Calu3 (cell line): ENCODE results near the gene SIRT7. TPM values are rescaled to one million over a fixed set of nuclear protein-coding genes. Genes with fewer than 3 reads are reported as not detected.

Experiments
- BruUV-seq: library from RNA; stranded (reverse); fragments of 400-500 nt; replicated peaks from 2 replicates; lab custom pipeline; 2021; lab: Mats Ljungman, UMichigan
- CTCF ChIA-PET: fragments of 300-600 bp; sonication (Branson Sonifier 250); formaldehyde crosslinking; loops from one replicate; lab custom pipeline; 2022; ENCODE audit warnings: antibody characterized with exemption; lab: Charles Lee
- DNase-seq: peaks from one replicate; pipeline ENCODE4 v3.0.0; 2022
- H3K27ac Mint-ChIP-seq: one replicate; pipeline ENCODE4 v1.8.0; 2022; ENCODE audit warnings: mixed read lengths; ENCODE audit not compliant: unreplicated experiment
- H3K27me3 Mint-ChIP-seq: one replicate; pipeline ENCODE4 v1.8.0; 2022; ENCODE audit warnings: mixed read lengths; ENCODE audit not compliant: unreplicated experiment
- H3K36me3 Mint-ChIP-seq: one replicate; pipeline ENCODE4 v1.8.0; 2022; ENCODE audit warnings: mild to moderate bottlenecking, moderate library complexity, mixed read lengths; ENCODE audit not compliant: insufficient read depth, unreplicated experiment
- H3K4me1 Mint-ChIP-seq: one replicate; pipeline ENCODE4 v1.8.0; 2022; ENCODE audit warnings: mild to moderate bottlenecking, low read depth, mixed read lengths; ENCODE audit not compliant: unreplicated experiment
- H3K4me3 Mint-ChIP-seq: one replicate; pipeline ENCODE4 v1.8.0; 2022; ENCODE audit warnings: mild to moderate bottlenecking, low read depth, moderate library complexity, mixed read lengths; ENCODE audit not compliant: unreplicated experiment
- H3K9me3 Mint-ChIP-seq: one replicate; pipeline ENCODE4 v1.8.0; 2022; ENCODE audit warnings: low read depth, mixed read lengths; ENCODE audit not compliant: unreplicated experiment
- intact Hi-C: fragments of 100-400 bp; cut with micrococcal nuclease; formaldehyde crosslinking; loops from one replicate; pipeline ENCODE4 v1.10.0; 2022; ENCODE audit not compliant: unreplicated experiment
- total RNA-seq: library from RNA; stranded (reverse); gene quantifications from 2 replicates; pipeline ENCODE4 v1.2.3, GENCODE V29; 2022
- TF ChIP-seq, protein P1 (sequence below): fragments of 200-600 bp; IDR thresholded peaks from one replicate; pipeline ENCODE4 v1.8.0; 2022; ENCODE audit warnings: antibody characterized with exemption; ENCODE audit not compliant: unreplicated experiment

SIRT7 gene
- total RNA-seq, 1 experiment from 2014 or later: 50.3 TPM

DNA sequence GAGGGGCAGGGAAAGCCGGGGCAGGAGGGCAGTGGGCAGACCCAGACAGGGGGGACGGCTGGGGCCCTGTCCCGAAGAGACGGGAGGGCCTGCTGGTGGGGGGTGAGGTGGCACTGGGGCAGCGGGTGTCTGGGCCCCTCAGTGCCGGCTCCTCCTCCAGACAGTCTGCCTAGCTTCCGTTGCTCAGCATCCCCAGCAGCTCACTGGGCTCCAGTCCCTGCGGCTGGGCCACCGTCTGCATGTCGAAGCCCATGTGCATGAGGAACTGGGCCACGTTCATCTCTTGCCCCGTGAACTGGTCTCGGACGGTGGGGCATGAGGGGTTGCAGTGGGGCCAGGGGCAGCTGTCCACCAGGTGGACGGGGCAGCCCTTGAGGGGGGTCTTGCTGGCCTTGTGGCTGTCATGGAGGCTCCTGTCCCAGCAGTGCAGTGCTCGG is 34.8 kb upstream of the SIRT7 start:
- no peak overlapping the region for H3K27ac Mint-ChIP-seq
- no TSS peak for BruUV-seq
- H3K27me3 Mint-ChIP-seq: peaks cover 34% of the 10 kb centered on the region
- H3K36me3 Mint-ChIP-seq: no peaks in the 10 kb centered on the region
- H3K4me3 Mint-ChIP-seq: no peak overlapping the region
- TF ChIP-seq, protein P1, sequence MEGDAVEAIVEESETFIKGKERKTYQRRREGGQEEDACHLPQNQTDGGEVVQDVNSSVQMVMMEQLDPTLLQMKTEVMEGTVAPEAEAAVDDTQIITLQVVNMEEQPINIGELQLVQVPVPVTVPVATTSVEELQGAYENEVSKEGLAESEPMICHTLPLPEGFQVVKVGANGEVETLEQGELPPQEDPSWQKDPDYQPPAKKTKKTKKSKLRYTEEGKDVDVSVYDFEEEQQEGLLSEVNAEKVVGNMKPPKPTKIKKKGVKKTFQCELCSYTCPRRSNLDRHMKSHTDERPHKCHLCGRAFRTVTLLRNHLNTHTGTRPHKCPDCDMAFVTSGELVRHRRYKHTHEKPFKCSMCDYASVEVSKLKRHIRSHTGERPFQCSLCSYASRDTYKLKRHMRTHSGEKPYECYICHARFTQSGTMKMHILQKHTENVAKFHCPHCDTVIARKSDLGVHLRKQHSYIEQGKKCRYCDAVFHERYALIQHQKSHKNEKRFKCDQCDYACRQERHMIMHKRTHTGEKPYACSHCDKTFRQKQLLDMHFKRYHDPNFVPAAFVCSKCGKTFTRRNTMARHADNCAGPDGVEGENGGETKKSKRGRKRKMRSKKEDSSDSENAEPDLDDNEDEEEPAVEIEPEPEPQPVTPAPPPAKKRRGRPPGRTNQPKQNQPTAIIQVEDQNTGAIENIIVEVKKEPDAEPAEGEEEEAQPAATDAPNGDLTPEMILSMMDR: no peak
- intact Hi-C loops: no loop called here
- H3K9me3 Mint-ChIP-seq: no peaks in the 10 kb centered on the region
- CTCF ChIA-PET: no interaction called here
- DNase-seq: no peak
- no peaks in the 10 kb centered on the region for H3K4me1 Mint-ChIP-seq

DNA sequence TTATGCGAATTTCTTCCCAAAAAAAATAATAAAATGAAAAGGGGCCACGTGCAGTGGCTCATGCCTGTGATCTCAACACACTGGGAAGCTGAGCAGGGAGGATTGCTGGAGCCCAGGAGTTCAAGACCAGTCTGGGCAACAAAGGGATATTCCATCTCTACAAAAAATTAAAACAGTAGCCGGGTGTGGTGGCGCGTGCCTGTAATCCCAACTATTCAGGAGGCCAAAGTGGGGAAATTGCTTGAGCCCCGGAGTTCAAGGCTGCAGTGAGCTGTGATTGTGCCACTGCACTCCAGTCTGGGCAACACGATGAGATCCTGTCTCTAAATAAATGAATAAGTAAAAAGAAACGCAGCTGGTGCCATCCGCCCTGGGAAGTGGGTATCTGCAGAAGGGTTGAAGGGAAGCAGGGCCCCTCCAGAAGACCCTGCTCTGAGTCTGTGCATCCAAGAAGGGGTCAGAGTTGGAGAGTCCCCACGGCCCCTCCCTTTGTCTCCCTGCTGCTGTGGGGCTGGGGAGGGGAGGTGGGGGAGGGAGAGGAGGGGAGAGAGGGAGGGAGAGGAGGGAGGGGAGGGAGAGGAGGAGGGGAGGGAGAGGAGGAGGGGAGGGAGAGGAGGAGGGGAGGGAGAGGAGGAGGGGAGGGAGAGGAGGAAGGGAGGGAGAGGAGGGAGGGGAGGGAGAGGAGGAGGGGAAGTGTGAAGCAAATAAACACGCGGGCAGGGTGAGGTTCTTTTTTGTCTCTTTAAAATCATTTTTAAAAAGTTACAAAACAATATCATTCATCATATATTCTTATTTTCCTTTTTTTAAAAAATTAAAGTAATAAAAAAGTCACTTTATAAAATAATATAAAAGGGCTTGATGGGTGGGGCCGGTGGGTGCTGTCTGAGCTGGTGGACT is 34.1 kb upstream of the SIRT7 start:
- intact Hi-C loops: no loop called here
- CTCF ChIA-PET: no interaction called here
- H3K36me3 Mint-ChIP-seq: no peaks in the 10 kb centered on the region
- TF ChIP-seq, protein P1: no peak
- no peak for DNase-seq
- no peak overlapping the region for H3K27ac Mint-ChIP-seq
- no peaks in the 10 kb centered on the region for H3K9me3 Mint-ChIP-seq
- no TSS peak for BruUV-seq
- no peaks in the 10 kb centered on the region for H3K4me1 Mint-ChIP-seq
- peaks cover 26% of the 10 kb centered on the region for H3K27me3 Mint-ChIP-seq
- H3K4me3 Mint-ChIP-seq: no peak overlapping the region

DNA sequence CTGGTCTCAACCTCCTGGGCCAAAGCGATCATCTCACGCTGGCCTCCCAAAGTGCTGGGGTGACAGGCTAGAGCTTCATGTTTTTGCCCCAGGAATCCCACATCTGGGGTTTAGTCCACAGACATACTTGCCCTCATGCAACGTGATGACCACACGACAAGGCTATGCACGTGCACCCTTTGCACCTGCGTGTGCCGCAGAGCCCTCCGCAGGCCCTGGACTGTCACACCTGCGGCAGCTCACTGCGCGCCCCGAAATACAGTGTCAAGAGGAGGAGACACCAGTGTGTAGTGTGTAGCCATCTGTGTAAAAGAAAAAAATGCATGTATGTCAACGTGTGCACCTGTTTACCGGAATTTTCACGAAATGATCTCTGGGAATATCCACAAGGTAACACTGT is 32.5 kb upstream of the SIRT7 start:
- TF ChIP-seq, protein P1: no peak
- H3K4me3 Mint-ChIP-seq: no peak overlapping the region
- BruUV-seq: no TSS peak
- intact Hi-C loops: no loop called here
- H3K27ac Mint-ChIP-seq: no peak overlapping the region
- H3K27me3 Mint-ChIP-seq: peaks cover 23% of the 10 kb centered on the region
- CTCF ChIA-PET: no interaction called here
- no peak for DNase-seq
- no peaks in the 10 kb centered on the region for H3K9me3 Mint-ChIP-seq
- no peaks in the 10 kb centered on the region for H3K36me3 Mint-ChIP-seq
- no peaks in the 10 kb centered on the region for H3K4me1 Mint-ChIP-seq

DNA sequence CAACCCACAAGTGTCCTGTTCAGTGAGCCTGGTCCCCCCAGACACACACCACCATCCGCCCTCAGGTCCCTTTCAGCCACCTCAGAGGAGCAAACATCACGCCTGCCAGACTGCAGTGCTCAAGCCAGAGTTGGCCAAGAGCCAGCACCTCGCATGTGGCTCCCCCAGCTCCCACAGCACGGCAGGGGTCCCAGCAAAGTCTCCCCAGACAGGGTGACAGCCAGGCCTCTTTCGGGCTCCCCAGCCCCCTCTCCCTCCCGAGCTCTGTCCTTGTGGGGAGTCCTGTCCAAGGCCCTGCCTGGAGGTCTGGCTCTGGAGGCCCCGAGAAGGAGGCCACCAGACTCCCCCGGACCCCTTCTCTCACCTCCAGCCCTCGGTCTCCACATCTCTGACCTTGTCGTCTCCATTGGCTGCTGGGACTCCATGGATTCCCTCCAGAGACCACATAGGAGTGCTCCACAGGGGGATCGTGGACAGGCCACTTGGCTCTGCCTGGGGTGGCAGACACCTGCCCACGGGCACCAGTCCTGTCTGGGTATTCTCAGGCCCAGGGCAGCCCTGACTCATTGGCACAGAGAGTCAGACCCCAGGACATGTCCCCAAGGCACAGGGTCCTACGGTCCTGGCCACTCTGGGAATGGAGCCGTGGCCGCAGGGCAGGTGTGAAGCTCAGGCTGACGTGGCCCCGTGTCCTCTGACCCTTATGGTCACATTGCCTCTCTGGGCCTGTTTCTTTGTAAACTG is 30.8 kb upstream of the SIRT7 start:
- TF ChIP-seq, protein P1: no peak
- no peaks in the 10 kb centered on the region for H3K4me1 Mint-ChIP-seq
- peaks cover 23% of the 10 kb centered on the region for H3K27me3 Mint-ChIP-seq
- no peaks in the 10 kb centered on the region for H3K36me3 Mint-ChIP-seq
- intact Hi-C loops: no loop called here
- CTCF ChIA-PET: no interaction called here
- DNase-seq: no peak
- H3K9me3 Mint-ChIP-seq: no peaks in the 10 kb centered on the region
- no TSS peak for BruUV-seq
- H3K4me3 Mint-ChIP-seq: no peak overlapping the region
- H3K27ac Mint-ChIP-seq: no peak overlapping the region
